Left ventricle myocardium inferior (tissue), 1 donor: ENCODE data around the gene GOLGA8H. TPM values are rescaled to one million over a fixed set of nuclear protein-coding genes. Genes with fewer than 3 reads are reported as not detected.
A peak's percentile ranks its signal among the peaks of the same experiment; 100 is the strongest.
"Not testable (repeated sequence)": the region's sequence is repeated elsewhere in the genome, so short reads cannot be mapped to it uniquely, and the experiment has no call there.

ENCODE experiments used
- DNase-seq: peaks from one replicate; pipeline ENCODE4 v3.0.0-alpha.2; 2020
- H3K27ac ChIP-seq: fragments of 200-600 bp; replicated peaks from 2 replicates; pipeline ENCODE4 v1.8.0; 2021
- H3K27me3 ChIP-seq: fragments of 200-600 bp; 2 replicates; pipeline ENCODE4 v1.8.0; 2021; ENCODE audit warnings: low read depth
- H3K36me3 ChIP-seq: fragments of 200-600 bp; 2 replicates; pipeline ENCODE4 v1.8.0; 2021
- H3K4me1 ChIP-seq: fragments of 200-600 bp; 2 replicates; pipeline ENCODE4 v1.8.0; 2021
- H3K4me3 ChIP-seq: fragments of 200-600 bp; 2 replicates; pipeline ENCODE4 v1.8.0; 2021; ENCODE audit warnings: mild to moderate bottlenecking, moderate library complexity
- H3K9me3 ChIP-seq: fragments of 200-600 bp; replicated peaks from 2 replicates; pipeline ENCODE4 v1.8.0; 2021
- intact Hi-C: fragments of 100-400 bp; cut with micrococcal nuclease; formaldehyde crosslinking; loops from one replicate; pipeline ENCODE4 v1.11.0; 2022
- total RNA-seq: library from RNA; stranded (reverse); fragmentation: NEBNext Ultra II Directional; extraction: Animal tissue kit (Norgen Biotek cat#: 25700); gene quantifications from one replicate; pipeline ENCODE4 v1.2.1, GENCODE V29; 2021
- TF ChIP-seq, protein P1 (sequence below): fragments of 200-600 bp; IDR thresholded peaks from 2 replicates; pipeline ENCODE4 v1.8.0; 2021; ENCODE audit warnings: antibody characterized with exemption, mild to moderate bottlenecking, borderline replicate concordance
- donor health status: DM: no; HTN: yes; CAD: no; lungs with severe emphysema.

GOLGA8H gene
- total RNA-seq, 1 donor from 2014 or later, result 0.16 TPM

DNA sequence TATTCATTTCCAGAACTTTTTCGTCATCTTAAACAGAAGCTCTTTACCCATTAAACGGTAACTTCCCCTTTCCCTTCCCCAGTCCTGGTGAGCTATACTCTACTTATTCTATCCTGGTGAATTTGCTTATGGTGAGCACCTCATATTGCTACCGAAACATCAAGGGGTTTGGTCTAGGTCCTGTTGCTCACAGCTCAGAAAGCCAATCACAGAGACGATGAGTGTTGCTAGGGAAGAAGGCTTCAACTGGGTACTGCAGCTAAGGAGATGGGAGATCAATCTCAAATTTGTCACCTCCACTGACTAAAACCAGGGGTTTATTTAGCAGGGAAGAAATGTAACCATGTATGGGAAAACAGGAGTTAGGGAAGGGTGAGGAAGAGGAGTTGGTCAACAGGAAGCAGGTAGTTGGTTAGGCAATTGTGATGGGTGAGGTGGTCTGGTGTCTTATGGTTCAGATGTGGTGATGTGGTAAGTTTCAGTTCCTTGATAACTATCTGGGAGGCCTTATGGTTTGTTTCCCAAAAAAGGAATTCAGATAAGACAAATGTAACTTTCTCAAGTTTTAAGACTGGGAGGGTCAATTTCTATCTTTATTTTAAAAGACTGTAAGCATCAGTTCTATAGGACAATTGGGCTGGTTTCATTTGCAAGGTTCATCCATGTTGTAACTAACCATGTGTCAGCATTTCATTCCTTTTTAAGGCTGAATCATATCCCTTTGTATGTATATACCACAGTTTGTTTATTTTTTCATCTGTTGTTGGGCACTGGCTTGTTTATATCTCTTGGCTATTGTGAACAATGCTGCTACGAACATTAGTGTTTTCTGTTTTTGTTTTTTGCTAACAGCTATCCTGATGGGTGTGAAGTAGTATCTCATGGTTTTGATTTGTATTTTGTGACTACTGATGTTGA lies 46.4 kb downstream of the GOLGA8H start:
- no peaks in the 10 kb centered on the region for H3K4me1 ChIP-seq
- H3K27me3 ChIP-seq, result no peaks in the 10 kb centered on the region
- no peak for DNase-seq
- H3K4me3 ChIP-seq, result no peak overlapping the region
- no peaks in the 10 kb centered on the region for H3K36me3 ChIP-seq
- no peak overlapping the region for H3K27ac ChIP-seq
- TF ChIP-seq, protein P1, sequence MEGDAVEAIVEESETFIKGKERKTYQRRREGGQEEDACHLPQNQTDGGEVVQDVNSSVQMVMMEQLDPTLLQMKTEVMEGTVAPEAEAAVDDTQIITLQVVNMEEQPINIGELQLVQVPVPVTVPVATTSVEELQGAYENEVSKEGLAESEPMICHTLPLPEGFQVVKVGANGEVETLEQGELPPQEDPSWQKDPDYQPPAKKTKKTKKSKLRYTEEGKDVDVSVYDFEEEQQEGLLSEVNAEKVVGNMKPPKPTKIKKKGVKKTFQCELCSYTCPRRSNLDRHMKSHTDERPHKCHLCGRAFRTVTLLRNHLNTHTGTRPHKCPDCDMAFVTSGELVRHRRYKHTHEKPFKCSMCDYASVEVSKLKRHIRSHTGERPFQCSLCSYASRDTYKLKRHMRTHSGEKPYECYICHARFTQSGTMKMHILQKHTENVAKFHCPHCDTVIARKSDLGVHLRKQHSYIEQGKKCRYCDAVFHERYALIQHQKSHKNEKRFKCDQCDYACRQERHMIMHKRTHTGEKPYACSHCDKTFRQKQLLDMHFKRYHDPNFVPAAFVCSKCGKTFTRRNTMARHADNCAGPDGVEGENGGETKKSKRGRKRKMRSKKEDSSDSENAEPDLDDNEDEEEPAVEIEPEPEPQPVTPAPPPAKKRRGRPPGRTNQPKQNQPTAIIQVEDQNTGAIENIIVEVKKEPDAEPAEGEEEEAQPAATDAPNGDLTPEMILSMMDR, result no peak
- intact Hi-C loops, result no loop called here
- no peaks in the 10 kb centered on the region for H3K9me3 ChIP-seq

DNA sequence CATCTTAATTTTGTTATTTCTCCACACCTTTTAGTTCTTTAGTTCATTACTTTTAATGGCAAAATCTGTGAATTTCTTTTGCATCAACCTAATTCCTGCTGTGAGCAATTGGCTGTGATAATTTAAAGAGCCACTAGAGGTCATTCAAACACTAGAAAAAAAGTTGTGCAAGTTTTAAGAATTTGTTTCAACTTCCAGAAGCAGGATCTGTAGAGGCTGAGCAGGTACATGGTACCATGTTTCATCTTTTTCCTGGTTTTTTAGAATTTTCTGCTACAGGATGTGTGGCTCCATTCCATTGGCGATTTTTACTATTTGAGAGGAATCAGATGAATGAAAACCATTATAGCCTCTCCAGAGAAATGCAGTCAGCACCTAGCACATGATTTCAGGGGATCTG lies 57.3 kb downstream of the GOLGA8H start:
- H3K36me3 ChIP-seq, H3K27ac ChIP-seq, H3K4me1 ChIP-seq, H3K4me3 ChIP-seq, H3K27me3 ChIP-seq, DNase-seq, H3K9me3 ChIP-seq: not testable (repeated sequence)
- intact Hi-C loops, result loop anchor here (5.0 kb wide), 1 partner anchor 196 kb away; no protein-coding TSS in a partner anchor
- TF ChIP-seq, protein P1, result peak; percentile 63

Other genes with a start within 250 kb of the GOLGA8H start
- gene CHRFAM7A, start 210.5 kb upstream of the GOLGA8H start, total RNA-seq, result 2.4 TPM
- 3.5 TPM for gene GOLGA8R, start 189.8 kb upstream of the GOLGA8H start, total RNA-seq
- gene GOLGA8Q, start 52.0 kb upstream of the GOLGA8H start, total RNA-seq, result 0.74 TPM